OCI-LY7 (cell line): Measurements from ENCODE around the gene TRAF3. TPM values are rescaled to one million over a fixed set of nuclear protein-coding genes. Genes with fewer than 3 reads are reported as not detected.

Source experiments
- BruUV-seq: library from RNA; stranded (reverse); fragments of 400-500 nt; replicated peaks from 2 replicates; lab custom pipeline; 2021; lab: Mats Ljungman, UMichigan
- CTCF ChIA-PET: fragments of 300-600 bp; sonication (Branson Sonifier 250); formaldehyde crosslinking; loops from one replicate; lab custom pipeline; 2022; ENCODE audit warnings: antibody characterized with exemption; ENCODE audit not compliant: unreplicated experiment; lab: Charles Lee
- POLR2A ChIA-PET: fragments of 300-600 bp; sonication (Branson Sonifier 250); formaldehyde crosslinking; loops from one replicate; lab custom pipeline; 2022; ENCODE audit warnings: antibody characterized with exemption; lab: Charles Lee
- DNase-seq: peaks from one replicate; pipeline ENCODE4 v3.0.0-alpha.2; 2015; ENCODE audit warnings: low spot score
- H2AFZ ChIP-seq: fragments of 200-600 bp; sonication (generic), shearing (Covaris generic); 2 replicates; pipeline ENCODE4 v1.6.1; 2014; ENCODE audit warnings: mild to moderate bottlenecking, antibody characterized with exemption, low read length, moderate library complexity
- H3K27ac ChIP-seq: fragments of 200-600 bp; sonication (generic); 2 replicates; pipeline ENCODE4 v1.5.1; 2014; ENCODE audit warnings: mixed run types, low read depth, mild to moderate bottlenecking, moderate library complexity, low read length, inconsistent platforms; ENCODE audit not compliant: poor library complexity, severe bottlenecking
- H3K36me3 ChIP-seq: fragments of 200-600 bp; sonication (generic); 2 replicates; pipeline ENCODE4 v1.6.1; 2014; ENCODE audit warnings: mild to moderate bottlenecking, antibody characterized with exemption, low read length, moderate library complexity, mixed read lengths; ENCODE audit not compliant: insufficient read depth
- H3K4me1 ChIP-seq: fragments of 200-600 bp; sonication (generic); 2 replicates; pipeline ENCODE4 v1.5.1; 2014; ENCODE audit warnings: mild to moderate bottlenecking, low read length; ENCODE audit not compliant: insufficient read depth, poor library complexity, severe bottlenecking
- H3K4me2 ChIP-seq: fragments of 200-600 bp; sonication (generic); 2 replicates; pipeline ENCODE4 v1.6.1; 2014; ENCODE audit warnings: mild to moderate bottlenecking, low read length
- H3K4me3 ChIP-seq: fragments of 200-600 bp; sonication (generic); 2 replicates; pipeline ENCODE4 v1.5.1; 2014; ENCODE audit warnings: mild to moderate bottlenecking, low read depth, low read length; ENCODE audit not compliant: poor library complexity, severe bottlenecking
- H3K79me2 ChIP-seq: fragments of 200-600 bp; sonication (generic); 2 replicates; pipeline ENCODE4 v1.6.1; 2016; ENCODE audit warnings: low read depth, mild to moderate bottlenecking, low read length, moderate library complexity, mixed read lengths; ENCODE audit not compliant: insufficient read depth
- H3K9me2 ChIP-seq: fragments of 200-600 bp; sonication (generic); 2 replicates; pipeline ENCODE4 v1.6.1; 2016; ENCODE audit warnings: mild to moderate bottlenecking, low read length, mixed read lengths; ENCODE audit not compliant: insufficient read depth
- H3K9me3 ChIP-seq: fragments of 200-600 bp; sonication (generic); 2 replicates; pipeline ENCODE4 v1.6.1; 2014; ENCODE audit warnings: mild to moderate bottlenecking, mixed run types, low read length, mixed read lengths
- H4K20me1 ChIP-seq: fragments of 200-600 bp; sonication (generic); 2 replicates; pipeline ENCODE4 v1.6.1; 2014; ENCODE audit warnings: mild to moderate bottlenecking, antibody characterized with exemption, low read length, moderate library complexity, mixed read lengths; ENCODE audit not compliant: insufficient read depth
- CTCF ChIP-seq: fragments of 200-600 bp; sonication (generic); conservative IDR thresholded peaks from 2 replicates; pipeline ENCODE4 v1.5.1; 2014; ENCODE audit warnings: mild to moderate bottlenecking, antibody characterized with exemption, low read length, moderate library complexity, mixed read lengths
- EZH2phosphoT487 ChIP-seq: fragments of 200-600 bp; sonication (generic); IDR thresholded peaks from 2 replicates; pipeline ENCODE4 v1.6.1; 2018; ENCODE audit warnings: low read depth, borderline replicate concordance, mild to moderate bottlenecking, mixed run types, antibody characterized with exemption, low read length, moderate library complexity, mixed read lengths
- intact Hi-C: fragments of 100-400 bp; cut with micrococcal nuclease; formaldehyde crosslinking; loops from one replicate; pipeline ENCODE4 v1.10.0; 2022; ENCODE audit not compliant: unreplicated experiment
- total RNA-seq, 2 experiments: library from RNA; depleted of rRNA in 1 of 2; stranded (reverse); fragments of >200 nt in 1 of 2; shearing (Covaris generic) in 1 of 2; gene quantifications; 2 replicates each; pipeline ENCODE4 v1.2.3, GENCODE V29; 2014 to 2022

TRAF3 gene
- total RNA-seq, 2 experiments from 2014 or later: 0.82 to 2.9 TPM

- Histone ChIP-seq H4K20me1 (no peaks in the 10 kb centered on the region; the same call in 1 of the 2 replicates), H2AFZ (no peak overlapping the region), H3K9me2 (no peaks in the 10 kb centered on the region), H3K4me3 (no peak overlapping the region), H3K36me3 (no peaks in the 10 kb centered on the region), H3K4me1 (peaks cover 14% of the 10 kb centered on the region), H3K4me2 (no peak overlapping the region), H3K27ac (no peak overlapping the region), H3K79me2 (no peaks in the 10 kb centered on the region), H3K9me3 (no peaks in the 10 kb centered on the region)
- no peak for DNase-seq
- ChIA-PET CTCF (no interaction called here), POLR2A (no interaction called here)
- BruUV-seq: no TSS peak
- TF ChIP-seq CTCF (no peak), EZH2phosphoT487 (no peak)
- intact Hi-C loops: no loop called here
Measured at GRCh38 chr14:102920273-102920997, 143.2 kb downstream of the TRAF3 start.

GRCh38 chr14:102920998-102921304 lies 143.7 kb downstream of the TRAF3 start:
- Histone ChIP-seq H3K79me2 (no peaks in the 10 kb centered on the region), H3K9me2 (no peaks in the 10 kb centered on the region), H3K4me2 (no peak overlapping the region), H3K9me3 (no peaks in the 10 kb centered on the region), H3K4me1 (peaks cover 14% of the 10 kb centered on the region), H3K36me3 (no peaks in the 10 kb centered on the region), H3K4me3 (no peak overlapping the region), H4K20me1 (no peaks in the 10 kb centered on the region), H3K27ac (no peak overlapping the region), H2AFZ (no peak overlapping the region)
- CTCF ChIA-PET: no interaction called here
- BruUV-seq: no TSS peak
- intact Hi-C loops: no loop called here
- POLR2A ChIA-PET: no interaction called here
- DNase-seq: no peak
- TF ChIP-seq EZH2phosphoT487: no peak
- no peak for TF ChIP-seq CTCF

- no peak within 1 kb of the TSS for H3K4me2 ChIP-seq
- no peaks in the 10 kb centered on the region for H3K9me3 ChIP-seq
- TF ChIP-seq EZH2phosphoT487 (no peak), CTCF (no peak)
- no peak for DNase-seq
- POLR2A ChIA-PET: no interaction called here
- no peaks in the 10 kb centered on the region for H4K20me1 ChIP-seq
- no peaks in the 10 kb centered on the region for H3K36me3 ChIP-seq
- no peaks in the 10 kb centered on the region for H3K9me2 ChIP-seq
- no peak within 1 kb of the TSS for H3K27ac ChIP-seq
- no peak within 1 kb of the TSS for H2AFZ ChIP-seq
- H3K4me1 ChIP-seq: peaks cover 2% of the 10 kb centered on the region
- intact Hi-C loops: no loop called here
- no TSS peak for BruUV-seq
- H3K4me3 ChIP-seq: no peak within 1 kb of the TSS
- no peaks in the 10 kb centered on the region for H3K79me2 ChIP-seq
- CTCF ChIA-PET: no interaction called here
Measured at GRCh38 chr14:102922490-102923200, 145.4 kb downstream of the TRAF3 start, which contains the start of gene AMN. Gene AMN, plus strand, starts transcription at chr14:102922663. Its CDS starts 26 bp downstream, at chr14:102922689.
